Measurements from ENCODE around the gene TFAP2C.

DNA sequence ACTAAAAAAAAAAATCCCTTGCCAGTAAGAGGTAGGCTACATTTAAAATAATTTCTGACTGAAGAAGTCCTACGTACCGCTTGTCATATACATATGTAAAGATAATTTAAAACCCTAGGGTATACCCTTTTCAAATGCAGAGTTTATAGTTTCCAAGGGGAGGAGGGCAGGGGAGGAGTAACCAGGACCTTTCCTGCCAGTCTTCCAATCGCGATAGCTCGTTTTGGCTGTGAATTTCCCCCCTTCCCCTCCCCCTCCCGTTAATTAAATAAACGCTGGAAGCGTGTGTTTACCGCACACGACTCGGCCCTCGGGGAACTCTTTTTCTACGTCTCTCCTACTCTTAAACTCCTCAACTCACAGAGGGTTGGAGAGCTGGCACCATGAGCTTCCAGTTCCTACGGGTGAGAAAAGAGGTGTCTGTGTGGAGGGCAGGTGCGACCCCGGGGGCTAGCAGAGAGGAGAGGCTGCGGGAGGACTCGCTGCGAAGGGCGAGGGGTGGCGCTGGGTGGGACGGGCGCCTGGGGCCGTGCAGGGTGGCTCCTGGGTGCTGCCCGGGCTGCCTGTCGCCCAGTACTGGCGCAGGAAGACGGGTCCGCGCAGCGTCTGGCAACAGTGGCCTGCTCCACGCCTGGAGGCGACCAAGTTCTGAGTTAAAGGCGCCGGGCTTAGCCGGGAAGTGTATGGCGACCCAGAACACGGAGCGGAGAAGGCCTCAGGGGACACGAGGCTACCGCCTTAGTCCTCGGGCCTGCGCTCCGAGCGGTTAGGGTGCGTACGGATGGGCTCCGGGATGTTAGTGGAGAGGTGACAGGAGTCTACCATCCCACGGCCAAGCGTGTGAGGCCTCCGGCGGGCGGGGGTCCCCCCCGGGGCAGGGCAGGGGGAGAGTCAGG is 4.1 kb upstream of the TFAP2C start:
- TF ChIP-seq, protein P1, sequence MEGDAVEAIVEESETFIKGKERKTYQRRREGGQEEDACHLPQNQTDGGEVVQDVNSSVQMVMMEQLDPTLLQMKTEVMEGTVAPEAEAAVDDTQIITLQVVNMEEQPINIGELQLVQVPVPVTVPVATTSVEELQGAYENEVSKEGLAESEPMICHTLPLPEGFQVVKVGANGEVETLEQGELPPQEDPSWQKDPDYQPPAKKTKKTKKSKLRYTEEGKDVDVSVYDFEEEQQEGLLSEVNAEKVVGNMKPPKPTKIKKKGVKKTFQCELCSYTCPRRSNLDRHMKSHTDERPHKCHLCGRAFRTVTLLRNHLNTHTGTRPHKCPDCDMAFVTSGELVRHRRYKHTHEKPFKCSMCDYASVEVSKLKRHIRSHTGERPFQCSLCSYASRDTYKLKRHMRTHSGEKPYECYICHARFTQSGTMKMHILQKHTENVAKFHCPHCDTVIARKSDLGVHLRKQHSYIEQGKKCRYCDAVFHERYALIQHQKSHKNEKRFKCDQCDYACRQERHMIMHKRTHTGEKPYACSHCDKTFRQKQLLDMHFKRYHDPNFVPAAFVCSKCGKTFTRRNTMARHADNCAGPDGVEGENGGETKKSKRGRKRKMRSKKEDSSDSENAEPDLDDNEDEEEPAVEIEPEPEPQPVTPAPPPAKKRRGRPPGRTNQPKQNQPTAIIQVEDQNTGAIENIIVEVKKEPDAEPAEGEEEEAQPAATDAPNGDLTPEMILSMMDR (IDR thresholded peaks at IDR 0.05) = no peak
- TF ChIP-seq EP300 (IDR thresholded peaks at IDR 0.05) = no peak
